OCI-LY1 (cell line): ENCODE measurements around the gene IQSEC1.

ENCODE experiments used
- H2AFZ ChIP-seq: fragments of 200-600 bp; sonication (generic), shearing (Covaris generic); 2 replicates; pipeline ENCODE4 v1.6.0; 2014; ENCODE audit warnings: antibody characterized with exemption, mild to moderate bottlenecking, low read length
- H3F3A ChIP-seq: fragments of 200-600 bp; sonication (generic), shearing (Covaris generic); 2 replicates; pipeline ENCODE4 v1.6.0; 2014; ENCODE audit warnings: mild to moderate bottlenecking, antibody characterized with exemption, low read length, moderate library complexity; ENCODE audit not compliant: insufficient read depth
- H3K27ac ChIP-seq: fragments of 200-600 bp; sonication (generic); 2 replicates; pipeline ENCODE4 v1.5.1; 2014; ENCODE audit warnings: low read length, mixed run types, mild to moderate bottlenecking, low read depth; ENCODE audit not compliant: poor library complexity, severe bottlenecking
- H3K27me3 ChIP-seq: fragments of 200-600 bp; sonication (generic); 2 replicates; pipeline ENCODE4 v1.6.0; 2014; ENCODE audit warnings: antibody characterized with exemption, mild to moderate bottlenecking, low read length, moderate library complexity; ENCODE audit not compliant: insufficient read depth
- H3K36me3 ChIP-seq: fragments of 200-600 bp; sonication (generic); 2 replicates; pipeline ENCODE4 v1.6.1; 2014; ENCODE audit warnings: mild to moderate bottlenecking, antibody characterized with exemption, low read length, moderate library complexity, mixed read lengths; ENCODE audit not compliant: insufficient read depth
- H3K4me1 ChIP-seq: fragments of 200-600 bp; sonication (generic); 2 replicates; pipeline ENCODE4 v1.5.1; 2014; ENCODE audit warnings: mild to moderate bottlenecking, low read length, moderate library complexity; ENCODE audit not compliant: insufficient read depth, severe bottlenecking
- H3K4me2 ChIP-seq: fragments of 200-600 bp; sonication (generic), shearing (Covaris generic); 2 replicates; pipeline ENCODE4 v1.6.1; 2014; ENCODE audit warnings: low read length
- H3K4me3 ChIP-seq: fragments of 200-600 bp; sonication (generic); 2 replicates; pipeline ENCODE4 v1.5.1; 2014; ENCODE audit warnings: low read length, low read depth, mild to moderate bottlenecking, mixed read lengths; ENCODE audit not compliant: poor library complexity, severe bottlenecking
- H3K79me2 ChIP-seq: fragments of 200-600 bp; shearing (Covaris generic); 2 replicates; pipeline ENCODE4 v1.6.1; 2016; ENCODE audit warnings: mixed run types, low read length, mixed read lengths; ENCODE audit not compliant: insufficient read depth
- H3K9ac ChIP-seq: fragments of 200-600 bp; sonication (generic), shearing (Covaris generic); 2 replicates; pipeline ENCODE4 v1.6.1; 2014; ENCODE audit warnings: mild to moderate bottlenecking, low read length, mixed read lengths
- H3K9me2 ChIP-seq: fragments of 200-600 bp; sonication (generic), shearing (Covaris generic); 2 replicates; pipeline ENCODE4 v1.6.1; 2014; ENCODE audit warnings: low read depth, mild to moderate bottlenecking, low read length, mixed read lengths
- H3K9me3 ChIP-seq: fragments of 200-600 bp; shearing (Covaris generic); 2 replicates; pipeline ENCODE4 v1.6.1; 2014; ENCODE audit warnings: low read length, mixed read lengths
- H4K20me1 ChIP-seq: fragments of 200-600 bp; sonication (generic), shearing (Covaris generic); 2 replicates; pipeline ENCODE4 v1.6.0; 2016; ENCODE audit warnings: mild to moderate bottlenecking, low read length; ENCODE audit not compliant: insufficient read depth
- EZH2 ChIP-seq: fragments of 200-600 bp; sonication (generic), shearing (Covaris generic); IDR thresholded peaks from 2 replicates; pipeline ENCODE4 v1.8.0; 2017; ENCODE audit warnings: borderline replicate concordance, mixed run types, mild to moderate bottlenecking, antibody characterized with exemption, low read length, moderate library complexity, mixed read lengths
- TF ChIP-seq, protein P1 (sequence below): fragments of 200-600 bp; sonication (generic), shearing (Covaris generic); IDR thresholded peaks from 2 replicates; pipeline ENCODE4 v1.5.1; 2017; ENCODE audit warnings: mild to moderate bottlenecking, antibody characterized with exemption, low read length, moderate library complexity, mixed read lengths

The IQSEC1 gene

DNA sequence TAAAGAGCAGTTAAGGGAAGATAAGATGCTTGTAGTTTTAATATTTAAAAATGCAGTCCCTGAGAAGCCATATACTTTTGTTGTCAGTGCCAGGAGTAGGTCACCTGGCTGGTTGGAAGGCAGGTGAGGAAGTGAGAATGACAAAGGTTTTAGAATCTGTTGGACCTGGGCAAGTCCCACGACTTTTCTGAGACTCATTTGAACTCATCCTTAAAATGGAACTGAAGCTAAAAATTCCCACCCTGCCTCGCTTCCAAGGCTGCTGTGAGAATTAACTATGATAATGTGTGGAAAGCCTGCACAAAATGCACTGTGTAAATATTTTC lies 77.1 kb downstream of the IQSEC1 start:
- no peak for TF ChIP-seq EZH2
- TF ChIP-seq, protein P1, sequence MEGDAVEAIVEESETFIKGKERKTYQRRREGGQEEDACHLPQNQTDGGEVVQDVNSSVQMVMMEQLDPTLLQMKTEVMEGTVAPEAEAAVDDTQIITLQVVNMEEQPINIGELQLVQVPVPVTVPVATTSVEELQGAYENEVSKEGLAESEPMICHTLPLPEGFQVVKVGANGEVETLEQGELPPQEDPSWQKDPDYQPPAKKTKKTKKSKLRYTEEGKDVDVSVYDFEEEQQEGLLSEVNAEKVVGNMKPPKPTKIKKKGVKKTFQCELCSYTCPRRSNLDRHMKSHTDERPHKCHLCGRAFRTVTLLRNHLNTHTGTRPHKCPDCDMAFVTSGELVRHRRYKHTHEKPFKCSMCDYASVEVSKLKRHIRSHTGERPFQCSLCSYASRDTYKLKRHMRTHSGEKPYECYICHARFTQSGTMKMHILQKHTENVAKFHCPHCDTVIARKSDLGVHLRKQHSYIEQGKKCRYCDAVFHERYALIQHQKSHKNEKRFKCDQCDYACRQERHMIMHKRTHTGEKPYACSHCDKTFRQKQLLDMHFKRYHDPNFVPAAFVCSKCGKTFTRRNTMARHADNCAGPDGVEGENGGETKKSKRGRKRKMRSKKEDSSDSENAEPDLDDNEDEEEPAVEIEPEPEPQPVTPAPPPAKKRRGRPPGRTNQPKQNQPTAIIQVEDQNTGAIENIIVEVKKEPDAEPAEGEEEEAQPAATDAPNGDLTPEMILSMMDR = no peak
- Histone ChIP-seq H3K9me3 (no peaks in the 10 kb centered on the region), H3K27ac (no peak overlapping the region), H2AFZ (no peak overlapping the region), H3K4me1 (peaks cover 13% of the 10 kb centered on the region), H3K79me2 (no peaks in the 10 kb centered on the region), H3F3A (no peaks in the 10 kb centered on the region), H3K4me3 (no peak overlapping the region), H3K9me2 (no peaks in the 10 kb centered on the region), H3K27me3 (0 out of 2 replicates have a peak, but pooled peaks cover 5% of the 10 kb centered on the region), H3K36me3 (no peaks in the 10 kb centered on the region), H3K4me2 (no peak overlapping the region), H4K20me1 (no peaks in the 10 kb centered on the region), H3K9ac (no peak overlapping the region)

- Histone ChIP-seq H3K4me3 (peak overlapping the region; percentile 64), H3K9me2 (no peaks in the 10 kb centered on the region), H3K9me3 (no peaks in the 10 kb centered on the region), H4K20me1 (no peaks in the 10 kb centered on the region), H3K4me1 (peaks cover 13% of the 10 kb centered on the region), H2AFZ (no peak overlapping the region), H3K36me3 (no peaks in the 10 kb centered on the region), H3K79me2 (no peaks in the 10 kb centered on the region), H3K27me3 (0 out of 2 replicates have a peak, but pooled peaks cover 5% of the 10 kb centered on the region), H3K4me2 (peak overlapping the region; percentile 74), H3K27ac (no peak overlapping the region), H3K9ac (no peak overlapping the region; the same call in 1 of the 2 replicates), H3F3A (no peaks in the 10 kb centered on the region)
- no peak for TF ChIP-seq EZH2
- TF ChIP-seq, protein P1 = no peak
Observed at GRCh38 chr3:12995389-12996180, 77.6 kb downstream of the IQSEC1 start.

GRCh38 chr3:12994607-12995388 lies 78.4 kb downstream of the IQSEC1 start:
- Histone ChIP-seq H3K4me2 (peak overlapping the region; percentile 74), H3K4me1 (peaks cover 13% of the 10 kb centered on the region), H3K36me3 (no peaks in the 10 kb centered on the region), H3F3A (no peaks in the 10 kb centered on the region), H3K9ac (peak overlapping the region; percentile 59), H4K20me1 (no peaks in the 10 kb centered on the region), H3K79me2 (no peaks in the 10 kb centered on the region), H3K4me3 (peak overlapping the region; percentile 64), H2AFZ (no peak overlapping the region), H3K9me2 (no peaks in the 10 kb centered on the region), H3K27me3 (0 out of 2 replicates have a peak, but pooled peaks cover 5% of the 10 kb centered on the region), H3K9me3 (no peaks in the 10 kb centered on the region), H3K27ac (no peak overlapping the region)
- TF ChIP-seq, protein P1 = peak; percentile 80
- TF ChIP-seq EZH2 = no peak
